SJCRH30 (cell line): Measurements from ENCODE around the gene ZKSCAN8. TPM values are rescaled to one million over a fixed set of nuclear protein-coding genes. Genes with fewer than 3 reads are reported as not detected.

Experiments
- DNase-seq, 2 experiments: peaks; one replicate each; pipeline ENCODE4 v3.0.0-alpha.2; 2015 to 2020
- H3K27ac ChIP-seq: fragments of 250-450 bp; sonication (Bioruptor Pico); 2 replicates; pipeline ENCODE4 v1.5.1; 2020; ENCODE audit warnings: mild to moderate bottlenecking, moderate library complexity
- H3K27me3 ChIP-seq: fragments of 250-450 bp; sonication (Bioruptor Pico); 2 replicates; pipeline ENCODE4 v1.5.1; 2020; ENCODE audit warnings: mild to moderate bottlenecking, moderate library complexity
- H3K36me3 ChIP-seq: fragments of 250-450 bp; sonication (Bioruptor Pico); 2 replicates; pipeline ENCODE4 v1.5.1; 2020; ENCODE audit warnings: mild to moderate bottlenecking, moderate library complexity
- H3K4me1 ChIP-seq: fragments of 250-450 bp; sonication (Bioruptor Pico); 2 replicates; pipeline ENCODE4 v1.5.1; 2020; ENCODE audit warnings: mild to moderate bottlenecking, moderate library complexity
- H3K4me3 ChIP-seq: fragments of 250-450 bp; sonication (Bioruptor Pico); 2 replicates; pipeline ENCODE4 v1.5.1; 2020; ENCODE audit warnings: mild to moderate bottlenecking, moderate library complexity
- H3K9me3 ChIP-seq: fragments of 250-450 bp; sonication (Bioruptor Pico); replicated peaks from 2 replicates; pipeline ENCODE4 v1.5.1; 2020; ENCODE audit warnings: mild to moderate bottlenecking, moderate library complexity
- total RNA-seq: library from RNA; depleted of rRNA; stranded (reverse); fragments of >200 nt; shearing (Covaris generic); gene quantifications from 2 replicates; pipeline ENCODE4 v1.2.3, GENCODE V29; 2014

Gene ZKSCAN8
- total RNA-seq, 1 experiment from 2014 or later = 24.6 TPM

DNA sequence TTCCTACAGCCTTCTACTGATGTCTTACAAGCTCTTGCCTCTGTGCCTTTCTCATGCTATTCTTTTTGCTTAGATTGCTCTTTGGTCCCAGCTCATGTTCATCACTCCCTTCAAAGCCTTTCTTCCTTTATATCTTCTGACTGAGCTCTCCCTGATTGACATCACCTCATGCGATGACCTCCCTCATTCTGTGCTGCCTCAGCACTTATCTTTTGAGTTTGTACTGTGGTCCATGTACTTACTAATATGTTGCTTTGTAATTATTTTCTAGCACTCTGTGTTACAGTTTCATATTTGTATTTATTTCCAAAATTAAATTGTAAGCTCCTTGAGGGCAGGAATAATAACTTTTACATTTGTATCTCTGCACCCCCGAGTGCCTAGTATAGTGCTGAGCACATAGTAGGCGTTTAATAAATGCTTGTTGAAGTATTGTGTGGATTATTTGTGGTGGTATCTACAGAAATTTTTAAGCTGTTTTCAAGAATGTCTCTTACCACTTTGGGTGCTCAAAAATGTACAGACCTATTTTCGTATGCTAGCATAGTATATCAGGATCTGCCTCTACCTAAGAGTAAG, 17.4 kb downstream of the ZKSCAN8 start:
- Histone ChIP-seq H3K27me3 (no peaks in the 10 kb centered on the region), H3K9me3 (no peaks in the 10 kb centered on the region), H3K4me3 (no peak overlapping the region), H3K4me1 (peaks cover 8% of the 10 kb centered on the region), H3K36me3 (peaks cover 17% of the 10 kb centered on the region), H3K27ac (no peak overlapping the region)
- no peak for DNase-seq

GRCh38 chr6:28160233-28160632, 18.6 kb downstream of the ZKSCAN8 start:
- H3K9me3 ChIP-seq = no peaks in the 10 kb centered on the region
- no peak overlapping the region for H3K27ac ChIP-seq
- DNase-seq = no peak
- peaks cover 9% of the 10 kb centered on the region for H3K36me3 ChIP-seq
- H3K4me3 ChIP-seq = no peak overlapping the region
- H3K4me1 ChIP-seq = peaks cover 8% of the 10 kb centered on the region
- no peaks in the 10 kb centered on the region for H3K27me3 ChIP-seq

DNA sequence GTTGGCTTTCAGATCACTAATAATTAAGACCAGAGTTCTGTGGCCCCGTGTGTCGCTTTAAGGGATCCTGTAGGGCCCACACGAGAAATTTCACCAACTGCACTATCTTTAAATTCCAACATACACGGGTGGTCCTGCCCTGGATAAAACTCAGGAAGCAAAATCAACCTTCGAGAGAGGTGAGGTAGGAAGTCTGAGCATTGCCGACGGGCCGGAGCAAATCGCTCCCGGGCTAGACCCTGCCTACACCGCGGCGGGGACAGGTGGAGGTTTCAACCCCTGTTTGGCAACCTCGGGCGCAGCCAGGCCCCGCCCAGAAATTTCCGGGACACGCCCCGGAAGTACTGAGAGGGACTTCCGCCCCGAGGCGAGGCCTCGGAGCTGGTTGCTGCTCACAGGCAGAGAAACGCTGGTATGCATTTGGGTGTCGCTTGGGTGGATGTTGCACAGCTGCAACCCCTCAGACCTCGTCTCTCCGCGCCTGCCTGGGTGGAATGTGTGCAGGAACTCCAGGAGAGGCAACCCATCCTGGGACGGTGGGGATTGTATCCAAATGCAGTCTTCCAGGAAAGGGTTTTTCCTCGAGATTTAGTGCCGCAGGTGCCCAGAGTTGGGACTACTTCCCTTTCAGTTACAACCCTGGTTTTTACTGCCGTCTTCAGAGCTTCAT, 19.9 kb downstream of the ZKSCAN8 start:
- no peaks in the 10 kb centered on the region for H3K27me3 ChIP-seq
- H3K4me1 ChIP-seq = peaks cover 8% of the 10 kb centered on the region
- DNase-seq = peak; percentile 88 to 92
- H3K4me3 ChIP-seq = peak overlapping the region; percentile 60
- peaks cover under 1% of the 10 kb centered on the region for H3K36me3 ChIP-seq
- H3K27ac ChIP-seq = peak overlapping the region; percentile 21; the same call in 1 of the 2 replicates
- no peaks in the 10 kb centered on the region for H3K9me3 ChIP-seq

GRCh38 chr6:28165563-28165962, 23.9 kb downstream of the ZKSCAN8 start:
- no peaks in the 10 kb centered on the region for H3K27me3 ChIP-seq
- no peaks in the 10 kb centered on the region for H3K36me3 ChIP-seq
- H3K4me1 ChIP-seq = peaks cover 8% of the 10 kb centered on the region
- no peak overlapping the region for H3K4me3 ChIP-seq
- peak; percentile 9 to 69 for DNase-seq
- no peaks in the 10 kb centered on the region for H3K9me3 ChIP-seq
- no peak overlapping the region for H3K27ac ChIP-seq

DNA sequence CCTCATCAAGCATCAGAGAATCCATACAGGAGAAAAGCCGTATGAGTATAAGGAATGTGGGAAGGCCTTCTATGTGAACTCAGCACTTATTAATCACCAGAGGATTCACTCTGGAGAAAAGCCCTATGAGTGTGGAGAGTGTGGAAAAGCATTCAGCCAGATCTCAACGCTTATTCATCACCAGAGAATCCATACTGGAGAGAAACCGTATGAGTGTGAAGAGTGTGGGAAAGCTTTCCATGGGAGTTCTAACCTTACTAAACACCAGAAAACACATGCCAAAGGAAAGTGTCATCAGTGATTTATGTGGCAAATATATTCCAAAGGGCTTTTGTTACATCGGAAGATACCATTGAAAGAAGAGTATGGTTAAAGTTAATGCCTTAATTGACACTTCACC, 25.4 kb downstream of the ZKSCAN8 start:
- Histone ChIP-seq H3K36me3 (no peaks in the 10 kb centered on the region), H3K4me3 (no peak overlapping the region), H3K27me3 (no peaks in the 10 kb centered on the region), H3K4me1 (peaks cover 7% of the 10 kb centered on the region), H3K27ac (no peak overlapping the region), H3K9me3 (no peaks in the 10 kb centered on the region)
- DNase-seq = no peak

DNA sequence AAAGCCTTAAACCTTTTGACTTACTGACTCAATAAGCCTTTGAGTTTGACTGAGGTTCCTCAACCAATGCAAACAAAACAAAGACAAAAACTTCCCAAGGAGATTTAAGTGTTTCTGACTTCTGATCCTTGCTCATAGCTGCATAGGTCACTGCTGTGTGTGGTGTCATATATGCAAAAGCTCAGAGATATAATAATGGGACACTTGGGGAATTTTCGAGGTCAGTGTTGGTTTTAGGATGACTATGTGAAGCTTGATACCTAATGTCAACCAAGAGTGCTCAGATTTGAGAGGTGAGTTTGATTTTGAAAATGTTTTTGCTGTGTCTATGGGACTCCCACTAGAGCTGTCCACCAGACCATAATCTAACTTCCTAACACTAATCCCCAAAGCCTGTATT, 26.2 kb downstream of the ZKSCAN8 start:
- Histone ChIP-seq H3K4me1 (no peaks in the 10 kb centered on the region; the same call in 1 of the 2 replicates), H3K4me3 (no peak overlapping the region), H3K9me3 (no peaks in the 10 kb centered on the region), H3K27me3 (no peaks in the 10 kb centered on the region), H3K36me3 (no peaks in the 10 kb centered on the region), H3K27ac (no peak overlapping the region)
- DNase-seq = no peak

- no peak for DNase-seq
- no peak overlapping the region for H3K4me3 ChIP-seq
- H3K36me3 ChIP-seq = no peaks in the 10 kb centered on the region
- H3K27me3 ChIP-seq = no peaks in the 10 kb centered on the region
- H3K4me1 ChIP-seq = no peaks in the 10 kb centered on the region
- H3K27ac ChIP-seq = no peak overlapping the region
- H3K9me3 ChIP-seq = no peaks in the 10 kb centered on the region
Observed at GRCh38 chr6:28171271-28171670, 29.6 kb downstream of the ZKSCAN8 start.

GRCh38 chr6:28172006-28172405, 30.3 kb downstream of the ZKSCAN8 start:
- Histone ChIP-seq H3K27me3 (no peaks in the 10 kb centered on the region), H3K36me3 (no peaks in the 10 kb centered on the region), H3K27ac (no peak overlapping the region), H3K9me3 (no peaks in the 10 kb centered on the region), H3K4me3 (no peak overlapping the region), H3K4me1 (no peaks in the 10 kb centered on the region)
- DNase-seq = no peak

DNA sequence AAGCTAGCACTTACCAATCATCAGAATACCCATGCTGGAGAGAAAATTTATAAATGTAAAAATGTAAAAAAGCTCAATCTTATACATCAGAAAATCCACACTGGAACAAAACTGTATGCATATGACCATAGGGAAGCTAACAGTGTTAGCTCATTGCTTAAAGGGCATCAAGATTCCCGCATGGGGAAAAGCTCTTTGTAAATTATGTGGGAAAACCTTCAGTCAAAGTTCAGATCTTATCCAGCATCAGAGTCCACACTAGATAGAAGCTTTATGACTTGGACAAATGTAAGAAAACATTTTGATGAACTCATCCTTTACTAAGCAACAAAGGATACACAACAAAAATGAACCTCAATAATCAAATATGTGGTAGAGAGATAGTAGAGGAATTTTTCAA, 34.7 kb downstream of the ZKSCAN8 start:
- Histone ChIP-seq H3K9me3 (no peaks in the 10 kb centered on the region), H3K36me3 (no peaks in the 10 kb centered on the region), H3K27me3 (no peaks in the 10 kb centered on the region), H3K27ac (no peak overlapping the region), H3K4me3 (no peak overlapping the region), H3K4me1 (no peaks in the 10 kb centered on the region)
- no peak for DNase-seq

GRCh38 chr6:28182255-28182654, 40.6 kb downstream of the ZKSCAN8 start:
- no peak overlapping the region for H3K4me3 ChIP-seq
- H3K9me3 ChIP-seq = no peaks in the 10 kb centered on the region
- H3K27me3 ChIP-seq = no peaks in the 10 kb centered on the region
- no peaks in the 10 kb centered on the region for H3K4me1 ChIP-seq
- no peak overlapping the region for H3K27ac ChIP-seq
- no peak for DNase-seq
- H3K36me3 ChIP-seq = no peaks in the 10 kb centered on the region

DNA sequence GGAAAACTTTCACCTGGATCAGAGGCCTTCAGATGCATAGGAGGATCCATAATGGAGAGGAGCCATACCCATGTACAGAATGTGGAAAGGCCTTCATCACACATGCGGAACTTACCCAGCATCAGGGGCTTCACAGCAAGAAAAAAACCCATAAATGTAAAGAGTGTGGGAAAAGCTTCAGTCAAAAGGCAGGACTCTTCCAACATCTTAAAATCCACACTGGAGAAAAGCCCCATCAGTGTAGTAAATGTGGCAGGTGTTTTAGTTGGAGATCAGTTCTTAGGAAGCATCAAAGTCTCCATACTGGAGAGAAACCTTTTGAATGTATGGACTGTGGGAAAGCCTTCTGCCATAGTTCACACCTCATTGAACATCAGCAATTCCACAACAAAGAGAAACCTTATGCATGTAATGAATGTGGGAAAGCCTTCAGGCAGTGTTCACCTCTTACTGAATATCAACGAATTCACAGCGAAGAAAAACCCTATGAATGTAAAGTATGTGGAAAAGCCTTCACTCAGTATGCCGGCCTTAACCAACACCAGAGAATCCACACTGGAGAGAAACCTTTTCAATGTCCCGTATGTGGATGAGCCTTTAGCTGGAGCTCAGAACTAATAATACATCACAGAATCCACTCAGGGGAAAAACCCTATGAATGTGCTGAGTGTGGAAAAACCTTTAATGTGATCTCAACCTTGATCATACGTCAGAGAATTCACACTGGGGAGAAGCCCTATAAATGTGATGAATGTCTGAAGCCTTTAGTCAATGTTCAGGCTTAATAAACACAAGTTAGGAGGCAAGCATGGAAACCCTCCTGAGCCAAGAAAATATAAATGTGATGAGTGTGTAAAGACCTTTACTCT, 46.7 kb downstream of the ZKSCAN8 start:
- no peak overlapping the region for H3K4me3 ChIP-seq
- H3K9me3 ChIP-seq = peaks cover 6% of the 10 kb centered on the region; the same call in 1 of the 2 replicates
- no peaks in the 10 kb centered on the region for H3K4me1 ChIP-seq
- no peak for DNase-seq
- no peaks in the 10 kb centered on the region for H3K36me3 ChIP-seq
- no peak overlapping the region for H3K27ac ChIP-seq
- H3K27me3 ChIP-seq = no peaks in the 10 kb centered on the region

DNA sequence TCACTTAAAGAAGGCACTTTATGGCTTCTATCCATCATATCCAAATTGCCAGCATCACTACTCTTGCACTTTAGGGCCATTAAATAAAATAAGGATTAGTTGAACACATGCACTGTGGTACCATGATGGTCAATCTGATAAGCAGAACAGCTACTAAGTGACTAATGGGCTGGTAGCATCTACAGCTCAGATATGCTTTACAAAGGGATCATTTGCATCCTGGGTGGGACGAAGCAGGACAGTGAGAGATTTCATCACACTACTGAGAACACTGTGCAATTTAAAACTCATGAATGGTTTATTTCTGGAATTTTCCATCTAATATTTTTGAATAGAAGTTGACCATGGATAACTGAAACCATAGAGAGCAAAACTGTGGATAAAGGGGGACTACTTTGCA, 58.3 kb downstream of the ZKSCAN8 start:
- no peaks in the 10 kb centered on the region for H3K27me3 ChIP-seq
- no peak overlapping the region for H3K4me3 ChIP-seq
- DNase-seq = no peak
- H3K9me3 ChIP-seq = no peaks in the 10 kb centered on the region
- H3K36me3 ChIP-seq = no peaks in the 10 kb centered on the region
- H3K27ac ChIP-seq = no peak overlapping the region
- H3K4me1 ChIP-seq = no peaks in the 10 kb centered on the region

DNA sequence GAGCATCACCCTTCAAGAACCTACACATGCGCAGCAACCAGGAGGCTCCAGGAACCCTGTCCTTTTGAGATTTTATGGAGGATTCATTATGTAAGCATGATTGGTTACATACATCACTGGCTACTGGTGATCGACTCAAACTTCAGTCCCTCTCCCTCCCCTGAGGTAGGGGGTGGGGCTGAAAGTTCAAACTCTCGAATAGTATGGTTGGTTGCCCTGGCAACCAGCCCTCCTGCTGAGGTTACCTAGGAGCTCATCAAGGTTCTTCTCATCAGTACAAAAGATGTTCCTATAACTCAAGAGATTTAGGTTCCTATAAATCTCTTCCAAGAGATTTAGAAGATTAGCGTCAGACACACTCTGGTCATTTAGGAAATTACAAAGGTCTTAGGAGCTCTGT, 61.5 kb downstream of the ZKSCAN8 start:
- H3K36me3 ChIP-seq = no peaks in the 10 kb centered on the region
- H3K27me3 ChIP-seq = no peaks in the 10 kb centered on the region
- no peak overlapping the region for H3K4me3 ChIP-seq
- no peak overlapping the region for H3K27ac ChIP-seq
- H3K9me3 ChIP-seq = no peaks in the 10 kb centered on the region
- no peaks in the 10 kb centered on the region for H3K4me1 ChIP-seq
- DNase-seq = no peak

- no peak for DNase-seq
- no peak overlapping the region for H3K4me3 ChIP-seq
- no peaks in the 10 kb centered on the region for H3K9me3 ChIP-seq
- no peak overlapping the region for H3K27ac ChIP-seq
- no peaks in the 10 kb centered on the region for H3K36me3 ChIP-seq
- peaks cover 8% of the 10 kb centered on the region for H3K4me1 ChIP-seq
- H3K27me3 ChIP-seq = no peaks in the 10 kb centered on the region
Observed at GRCh38 chr6:28205879-28206278, 64.2 kb downstream of the ZKSCAN8 start.

DNA sequence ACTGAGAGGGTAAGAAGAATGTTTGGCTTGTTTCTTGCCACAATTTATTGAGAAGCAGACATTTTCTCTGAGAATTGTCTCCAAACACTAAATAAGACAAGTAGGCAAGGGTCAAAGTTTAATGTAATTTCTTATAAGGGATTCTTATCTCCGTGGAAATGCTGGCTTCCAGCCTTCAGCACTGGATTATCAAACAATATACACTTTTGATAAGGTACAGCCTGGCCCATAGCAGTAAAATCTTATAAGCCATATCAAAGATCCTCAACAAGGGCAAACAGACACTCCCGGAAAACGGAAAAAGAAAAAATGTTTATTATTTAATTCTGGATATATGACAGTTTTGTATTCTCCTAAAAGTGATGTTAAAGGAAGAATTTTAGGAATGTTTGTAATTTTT, 64.8 kb downstream of the ZKSCAN8 start:
- Histone ChIP-seq H3K4me1 (peaks cover 8% of the 10 kb centered on the region), H3K9me3 (no peaks in the 10 kb centered on the region), H3K36me3 (no peaks in the 10 kb centered on the region), H3K4me3 (no peak overlapping the region), H3K27ac (no peak overlapping the region), H3K27me3 (no peaks in the 10 kb centered on the region)
- DNase-seq = no peak
